Suprapubic skin (tissue), 4 donors: ENCODE results near the gene SPIB. TPM values are rescaled to one million over a fixed set of nuclear protein-coding genes. Genes with fewer than 3 reads are reported as not detected.
"Not testable (repeated sequence)": the region's sequence is repeated elsewhere in the genome, so short reads cannot be mapped to it uniquely, and the experiment has no call there.

Experiments used
- DNase-seq, 2 donors: peaks; one replicate each; pipeline ENCODE4 v3.0.0-alpha.2; 2019; ENCODE audit warnings: low spot score in 2 of 2
- H3K27ac ChIP-seq: fragments of 200-600 bp; sonication (generic); one replicate; pipeline ENCODE4 v1.5.1; 2019
- H3K27me3 ChIP-seq: fragments of 200-600 bp; sonication (generic); one replicate; pipeline ENCODE4 v1.5.1; 2019
- H3K36me3 ChIP-seq: fragments of 200-600 bp; sonication (generic); one replicate; pipeline ENCODE4 v1.5.1; 2019
- H3K4me1 ChIP-seq: fragments of 200-600 bp; sonication (generic); one replicate; pipeline ENCODE4 v1.5.1; 2019
- H3K4me3 ChIP-seq: fragments of 200-600 bp; sonication (generic); one replicate; pipeline ENCODE4 v1.5.1; 2019; ENCODE audit warnings: mild to moderate bottlenecking
- H3K9me3 ChIP-seq: fragments of 200-600 bp; sonication (generic); one replicate; pipeline ENCODE4 v1.5.1; 2019
- CTCF ChIP-seq, 2 donors: fragments of 200-600 bp in 1 of 2; fragments of 450-650 bp in 1 of 2; sonication (generic) in 1 of 2; IDR thresholded peaks; one replicate each; pipeline ENCODE4 v1.5.1; 2016 to 2019; ENCODE audit warnings: antibody characterized with exemption in 2 of 2, mild to moderate bottlenecking in 1 of 2, moderate library complexity in 1 of 2
- EP300 ChIP-seq: sonication (generic); formaldehyde crosslinking; IDR thresholded peaks from one replicate; pipeline ENCODE4 v1.6.1; 2017; ENCODE audit warnings: antibody characterized with exemption
- POLR2A ChIP-seq, 2 donors: fragments of 450-650 bp; IDR thresholded peaks; one replicate each; pipeline ENCODE4 v1.6.1; 2017; ENCODE audit warnings: antibody characterized with exemption in 2 of 2, mild to moderate bottlenecking in 2 of 2, moderate library complexity in 2 of 2
- POLR2AphosphoS5 ChIP-seq, 3 donors: sonication (generic); formaldehyde crosslinking; IDR thresholded peaks; one replicate each; pipeline ENCODE4 v1.6.1; 2017; ENCODE audit warnings: antibody characterized with exemption in 3 of 3
- WGBS: methylation state at CpG from one replicate; pipeline ENCODE4 v1.1.5; 2018; 5-methylcytosine and 5-hydroxymethylcytosine counted together
- total RNA-seq, 4 donors: library from RNA; depleted of rRNA; stranded (reverse); fragments of >200 nt; gene quantifications; one replicate each; pipeline ENCODE4 v1.1.0, GENCODE V29; 2016

SPIB gene
- total RNA-seq, 4 donors from 2014 or later: not detected

GRCh38 chr19:50433201-50434180, 14.8 kb downstream of the SPIB start:
- TF ChIP-seq POLR2A (IDR thresholded peaks at IDR 0.05) (no peak), POLR2AphosphoS5 (IDR thresholded peaks at IDR 0.05) (no peak), CTCF (IDR thresholded peaks at IDR 0.05) (no peak), EP300 (no peak)
- no peaks in the 10 kb centered on the region for H3K9me3 ChIP-seq
- 62% methylated on average over 11 of the region's 19 CpGs for WGBS
- no peak for DNase-seq
- H3K4me1 ChIP-seq: peaks cover 20% of the 10 kb centered on the region
- peaks cover 41% of the 10 kb centered on the region for H3K27me3 ChIP-seq
- no peaks in the 10 kb centered on the region for H3K36me3 ChIP-seq
- H3K27ac ChIP-seq: no peak overlapping the region
- no peak overlapping the region for H3K4me3 ChIP-seq

GRCh38 chr19:50434525-50434924, 15.8 kb downstream of the SPIB start:
- no peaks in the 10 kb centered on the region for H3K9me3 ChIP-seq
- H3K36me3 ChIP-seq: no peaks in the 10 kb centered on the region
- WGBS: 25% methylated on average over 10 of the region's 12 CpGs
- peaks cover 20% of the 10 kb centered on the region for H3K4me1 ChIP-seq
- no peak overlapping the region for H3K27ac ChIP-seq
- H3K27me3 ChIP-seq: peaks cover 41% of the 10 kb centered on the region
- TF ChIP-seq POLR2AphosphoS5 (IDR thresholded peaks at IDR 0.05) (no peak), POLR2A (IDR thresholded peaks at IDR 0.05) (no peak), EP300 (no peak), CTCF (IDR thresholded peaks at IDR 0.05) (no peak)
- no peak for DNase-seq
- H3K4me3 ChIP-seq: no peak overlapping the region

DNA sequence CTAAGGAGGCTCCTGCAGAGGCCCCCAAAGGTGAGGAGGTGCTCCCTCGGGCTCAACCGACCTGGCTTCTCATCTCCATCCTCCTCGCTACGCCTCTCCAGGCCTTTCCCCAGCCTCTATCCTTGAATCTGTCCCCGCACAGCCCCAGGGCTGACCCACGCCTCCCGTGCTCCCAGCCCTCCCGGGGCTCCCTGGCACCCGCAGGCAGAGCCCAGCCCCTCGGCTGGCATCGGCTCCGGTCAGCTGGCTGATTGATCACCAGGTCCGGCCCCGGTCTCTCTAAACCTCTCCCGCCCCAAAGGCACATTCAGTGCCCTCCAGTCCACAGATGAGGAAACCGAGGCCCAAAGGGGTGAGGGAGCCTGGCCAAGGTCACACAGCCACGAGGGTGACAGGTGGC, 16.5 kb downstream of the SPIB start:
- H3K36me3 ChIP-seq: no peaks in the 10 kb centered on the region
- peaks cover 41% of the 10 kb centered on the region for H3K27me3 ChIP-seq
- DNase-seq: no peak
- H3K9me3 ChIP-seq: no peaks in the 10 kb centered on the region
- TF ChIP-seq CTCF (IDR thresholded peaks at IDR 0.05): no peak
- no peak for TF ChIP-seq POLR2AphosphoS5 (IDR thresholded peaks at IDR 0.05)
- no peak for TF ChIP-seq POLR2A (IDR thresholded peaks at IDR 0.05)
- no peak for TF ChIP-seq EP300
- peaks cover 20% of the 10 kb centered on the region for H3K4me1 ChIP-seq
- WGBS: 72% methylated on average over 16 of the region's 17 CpGs
- H3K4me3 ChIP-seq: no peak overlapping the region
- no peak overlapping the region for H3K27ac ChIP-seq

DNA sequence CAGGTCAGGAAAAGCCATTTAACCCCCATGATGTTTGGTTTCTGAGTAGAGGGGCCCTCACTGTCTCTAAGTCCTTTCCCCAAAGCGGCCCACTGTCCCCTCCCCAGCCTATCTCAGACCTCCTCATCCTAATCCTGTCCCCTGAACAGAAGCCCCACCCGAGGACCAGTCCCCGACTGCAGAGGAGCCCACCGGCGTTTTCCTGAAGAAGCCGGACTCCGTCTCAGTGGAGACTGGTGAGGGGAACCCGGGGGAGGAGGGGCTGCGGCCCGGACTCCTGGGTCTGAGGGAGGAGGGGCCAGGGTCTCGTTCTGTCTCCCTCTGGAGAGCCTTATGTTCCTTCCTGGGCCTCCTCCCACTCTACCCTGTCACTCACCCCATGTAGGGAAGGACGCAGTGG, 16.9 kb downstream of the SPIB start:
- Histone ChIP-seq H3K27me3 (peaks cover 41% of the 10 kb centered on the region), H3K4me1 (peaks cover 20% of the 10 kb centered on the region), H3K27ac (no peak overlapping the region), H3K4me3 (no peak overlapping the region), H3K9me3 (no peaks in the 10 kb centered on the region), H3K36me3 (no peaks in the 10 kb centered on the region)
- TF ChIP-seq POLR2AphosphoS5 (IDR thresholded peaks at IDR 0.05) (no peak), POLR2A (IDR thresholded peaks at IDR 0.05) (no peak), EP300 (no peak), CTCF (IDR thresholded peaks at IDR 0.05) (no peak)
- WGBS: 82% methylated on average over 12 of the region's 12 CpGs
- DNase-seq: no peak

DNA sequence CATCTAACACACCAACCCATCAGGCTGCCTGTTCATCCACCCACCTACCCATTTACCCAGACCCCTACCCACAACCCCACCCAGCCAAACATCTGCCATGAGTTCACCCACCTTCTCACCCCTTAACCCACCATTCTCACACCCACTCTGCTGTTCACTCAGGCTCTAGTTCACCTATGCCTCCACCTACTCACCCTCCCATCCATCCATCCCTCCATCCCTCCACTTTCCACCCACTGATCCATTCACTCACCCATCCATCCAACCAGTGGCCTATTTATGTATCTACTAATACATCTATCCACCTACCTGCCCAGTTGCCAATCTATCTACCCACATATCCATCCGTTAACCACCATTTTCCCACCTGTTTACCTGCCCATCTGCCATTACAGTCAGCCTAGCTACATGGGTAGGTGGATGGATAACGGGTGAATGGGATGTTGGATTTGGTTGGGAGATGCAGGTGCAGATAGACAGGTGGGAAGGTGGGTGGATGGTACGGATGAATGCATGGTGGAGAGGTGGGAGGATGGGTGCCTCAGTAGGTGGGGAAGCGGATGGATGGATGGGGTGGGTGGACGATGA, 19.2 kb downstream of the SPIB start:
- H3K27ac ChIP-seq: no peak overlapping the region
- H3K27me3 ChIP-seq: peaks cover 29% of the 10 kb centered on the region
- no peak for DNase-seq
- WGBS: 85% methylated on average over 5 of the region's 5 CpGs
- no peaks in the 10 kb centered on the region for H3K4me1 ChIP-seq
- TF ChIP-seq EP300 (no peak), CTCF (IDR thresholded peaks at IDR 0.05) (no peak), POLR2A (IDR thresholded peaks at IDR 0.05) (no peak)
- H3K36me3 ChIP-seq: no peaks in the 10 kb centered on the region
- no peak overlapping the region for H3K4me3 ChIP-seq
- H3K9me3 ChIP-seq: no peaks in the 10 kb centered on the region

- H3K4me1 ChIP-seq, DNase-seq, H3K36me3 ChIP-seq, H3K27ac ChIP-seq, H3K4me3 ChIP-seq, H3K9me3 ChIP-seq: not testable (repeated sequence)
- 42% methylated on average over 2 of the region's 2 CpGs for WGBS
- peaks cover 20% of the 10 kb centered on the region for H3K27me3 ChIP-seq
These were observed 20.4 kb downstream of the SPIB start for GRCh38 chr19:50439130-50439529.
